Measurements from ENCODE around the gene KLHDC9. TPM values are rescaled to one million over a fixed set of nuclear protein-coding genes. Genes with fewer than 3 reads are reported as not detected.

Gene KLHDC9
- polyA plus RNA-seq, 2 of the 4 experiments (the other 2 are of a cell fraction) = 1.2 to 3.6 TPM

- 61% methylated on average over 1 of the region's 1 CpG for WGBS (ENCODE audit: missing lambda C conversion rate)
- FAIRE-seq = no peak
- no peak overlapping the region for H3K27ac ChIP-seq
Measured at GRCh38 chr1:161130266-161130665, 32.1 kb downstream of the KLHDC9 start.

GRCh38 chr1:161131523-161132409 is 33.6 kb downstream of the KLHDC9 start:
- Histone ChIP-seq H3K4me2 (peak overlapping the region; percentile 88), H3K27ac (peak overlapping the region; percentile 93 to 95), H3K9me3 (no peaks in the 10 kb centered on the region), H3K4me1 (peaks cover 20% of the 10 kb centered on the region), H3K4me3 (peak overlapping the region; percentile 67)
- DNase-seq (ENCODE audit: low read depth in 1 of 2, low spot score in 1 of 2) (no peak), FAIRE-seq (no peak), ATAC-seq (peak; percentile 4 to 32; a peak in 5 of 6 replicates)
- 17% methylated on average over 15 of the region's 22 CpGs for WGBS (ENCODE audit: missing lambda C conversion rate)
- CTCF ChIA-PET = interaction anchor here (0.9 to 3.6 kb wide), 4 partner anchors 26 to 60 kb away, joined by 3 to 12 read pairs (median 6); partner anchors contain the start of genes KLHDC9 and PPOX
- TF ChIP-seq CBX2 (IDR thresholded peaks at IDR 0.05; ENCODE audit: borderline replicate concordance, low read depth) = no peak
- POLR2A ChIA-PET = interaction anchor here (0.7 to 2.6 kb wide), 10 partner anchors 8 to 118 kb away, joined by 3 to 30 read pairs (median 6); partner anchors contain the start of genes F11R, KLHDC9, NIT1 and PFDN2

More at GRCh38 chr1:161130266-161130665, 32.1 kb downstream of the KLHDC9 start:
- POLR2A ChIA-PET = no interaction called here
- DNase-seq (ENCODE audit: low read depth in 1 of 2, low spot score in 1 of 2) = no peak
- no peak for ATAC-seq
- TF ChIP-seq HES2 (IDR thresholded peaks at IDR 0.05) (no peak), CTCF (IDR thresholded peaks at IDR 0.05) (no peak)
- no peak overlapping the region for H3K4me3 ChIP-seq
- H3K4me1 ChIP-seq = peaks cover 20% of the 10 kb centered on the region
- H3K9me3 ChIP-seq = no peaks in the 10 kb centered on the region
- CTCF ChIA-PET = interaction anchor here (1.1 to 3.6 kb wide), 2 partner anchors 13 to 36 kb away, joined by 3 to 12 read pairs; partner anchors contain the start of genes NIT1, PFDN2 and PPOX
- peak overlapping the region; percentile 88; the same call in 2 of the 3 replicates for H3K4me2 ChIP-seq

- Histone ChIP-seq H3K9me3 (no peaks in the 10 kb centered on the region), H3K4me3 (peak within 1 kb of the TSS; percentile 67), H3K27ac (peak within 1 kb of the TSS; percentile 93 to 95), H3K4me2 (peak within 1 kb of the TSS; percentile 88), H3K4me1 (peaks cover 20% of the 10 kb centered on the region)
- peak; percentile 94 to 99 for DNase-seq (ENCODE audit: low read depth in 1 of 2, low spot score in 1 of 2)
- peak; percentile 28 for FAIRE-seq
- CTCF ChIA-PET = interaction anchor here (0.7 to 3.6 kb wide), 8 partner anchors 20 to 297 kb away, joined by 3 to 12 read pairs (median 4); partner anchors contain the start of genes KLHDC9 and PPOX
- POLR2A ChIA-PET = interaction anchor here (0.6 to 2.6 kb wide), 16 partner anchors 9 to 135 kb away, joined by 3 to 30 read pairs (median 4); partner anchors contain the start of genes B4GALT3, F11R, KLHDC9 and NIT1
- WGBS (ENCODE audit: missing lambda C conversion rate) = 1% methylated on average over 31 of the region's 68 CpGs
- peak; percentile 93 to 95 for ATAC-seq
- TF ChIP-seq HDAC2 (IDR thresholded peaks at IDR 0.05) (no peak), CHD2 (IDR thresholded peaks at IDR 0.05; ENCODE audit: low read length, partially characterized antibody) (no peak), EHF (CRISPR knock-in tag; IDR thresholded peaks at IDR 0.05) (no peak), SMC3 (IDR thresholded peaks at IDR 0.05) (no peak), MYC (IDR thresholded peaks at IDR 0.05; ENCODE audit: borderline replicate concordance, low read length) (no peak; the same call in none of the 2 replicates), ZC3H11A (IDR thresholded peaks at IDR 0.05) (no peak), PHF8 (IDR thresholded peaks at IDR 0.05; ENCODE audit: borderline replicate concordance, low read depth) (peak; percentile 68), MAX (IDR thresholded peaks at IDR 0.05) (peak; percentile 68), RCOR1 (IDR thresholded peaks at IDR 0.05; ENCODE audit: low read depth, low read length) (no peak), HES2 (IDR thresholded peaks at IDR 0.05) (no peak), FOXS1 (CRISPR knock-in tag; IDR thresholded peaks at IDR 0.05) (no peak), ZSCAN20 (CRISPR knock-in tag; IDR thresholded peaks at IDR 0.05) (no peak), ELK1 (IDR thresholded peaks at IDR 0.05; ENCODE audit: low read depth, low read length) (no peak), E2F6 (IDR thresholded peaks at IDR 0.05; ENCODE audit: borderline replicate concordance, low read depth) (peak; percentile 9; the same call in 1 of the 2 replicates), ZNF302 (CRISPR knock-in tag; IDR thresholded peaks at IDR 0.05) (no peak), BHLHE40 (IDR thresholded peaks at IDR 0.05; ENCODE audit: low read depth, low read length) (no peak), HOXB5 (CRISPR knock-in tag; IDR thresholded peaks at IDR 0.05) (no peak), RAD21 (conservative IDR thresholded peaks at IDR 0.05 in 1 of 2, IDR thresholded peaks at IDR 0.05 in 1 of 2) (no peak; a peak in 1 of 5 replicates), NFE2L2 (conservative IDR thresholded peaks at IDR 0.05; ENCODE audit: low read length) (0 out of 2 replicates have a peak, but pooled peaks have one; percentile 2), HOXA7 (CRISPR knock-in tag; IDR thresholded peaks at IDR 0.05) (no peak), CHD4 (IDR thresholded peaks at IDR 0.05; ENCODE audit: borderline replicate concordance) (no peak), CEBPB (IDR thresholded peaks at IDR 0.05) (no peak)
Measured at GRCh38 chr1:161132410-161133219, 34.5 kb downstream of the KLHDC9 start, which contains the start of gene DEDD. Gene DEDD (minus strand): TSS chr1:161132667. CDS start chr1:161124462, 8,205 bp downstream.

All from A549 (cell line).